Osteoblast (primary cell): Measurements from ENCODE around the gene TMEM92. TPM values are rescaled to one million over a fixed set of nuclear protein-coding genes. Genes with fewer than 3 reads are reported as not detected.
A peak's percentile ranks its signal among the peaks of the same experiment; 100 is the strongest.
"Not testable (repeated sequence)": the region's sequence is repeated elsewhere in the genome, so short reads cannot be mapped to it uniquely, and the experiment has no call there.

Experiments
- DNase-seq: peaks from one replicate; pipeline ENCODE4 v3.0.0; 2011; ENCODE audit warnings: low spot score, mixed read lengths; ENCODE audit not compliant: insufficient read length; ENCODE audit errors: missing footprints
- H2AFZ ChIP-seq: 2 replicates; pipeline ENCODE4 v1.6.0; 2011; ENCODE audit warnings: mild to moderate bottlenecking, low read length
- H3K27ac ChIP-seq: 2 replicates; pipeline ENCODE4 v1.5.1; 2011; ENCODE audit warnings: mild to moderate bottlenecking, low read depth, low read length, moderate library complexity
- H3K27me3 ChIP-seq: 2 replicates; pipeline ENCODE4 v1.6.0; 2012; ENCODE audit warnings: mild to moderate bottlenecking, control low read depth, inconsistent platforms, low read length, moderate library complexity; ENCODE audit not compliant: insufficient read depth
- H3K36me3 ChIP-seq: 2 replicates; pipeline ENCODE4 v1.5.1; 2011; ENCODE audit warnings: mild to moderate bottlenecking, low read length, control low read depth, moderate library complexity; ENCODE audit not compliant: insufficient read depth
- H3K4me1 ChIP-seq: 2 replicates; pipeline ENCODE4 v1.5.1; 2011; ENCODE audit warnings: mild to moderate bottlenecking, low read length, control low read depth, moderate library complexity; ENCODE audit not compliant: insufficient read depth
- H3K4me2 ChIP-seq: 2 replicates; pipeline ENCODE4 v1.6.0; 2011; ENCODE audit warnings: mild to moderate bottlenecking, low read length; ENCODE audit not compliant: insufficient read depth
- H3K4me3 ChIP-seq: fragments of 200-600 bp; sonication (generic); 3 replicates; pipeline ENCODE4 v1.5.1; 2012; ENCODE audit warnings: mild to moderate bottlenecking, low read length, inconsistent platforms; ENCODE audit not compliant: insufficient read depth
- H3K79me2 ChIP-seq: 2 replicates; pipeline ENCODE4 v1.6.0; 2012; ENCODE audit warnings: mild to moderate bottlenecking, low read length, control low read depth, inconsistent platforms; ENCODE audit not compliant: insufficient read depth
- H3K9me3 ChIP-seq: 2 replicates; pipeline ENCODE4 v1.5.1; 2011; ENCODE audit warnings: low read depth, low read length, control low read depth
- H4K20me1 ChIP-seq: 2 replicates; pipeline ENCODE4 v1.6.0; 2012; ENCODE audit warnings: mild to moderate bottlenecking, low read length, control low read depth; ENCODE audit not compliant: insufficient read depth
- total RNA-seq: library from RNA; depleted of rRNA; stranded (reverse); fragments of >200 nt; gene quantifications from 2 replicates; pipeline ENCODE4 v1.2.3, GENCODE V29; 2012
- TF ChIP-seq, protein P1 (sequence below): IDR thresholded peaks from 2 replicates; pipeline ENCODE4 v1.5.1; 2011; ENCODE audit warnings: mild to moderate bottlenecking, low read depth, low read length, moderate library complexity; ENCODE audit errors: extremely low read depth

Gene TMEM92
- total RNA-seq, 1 donor, result 0.36 TPM

DNA sequence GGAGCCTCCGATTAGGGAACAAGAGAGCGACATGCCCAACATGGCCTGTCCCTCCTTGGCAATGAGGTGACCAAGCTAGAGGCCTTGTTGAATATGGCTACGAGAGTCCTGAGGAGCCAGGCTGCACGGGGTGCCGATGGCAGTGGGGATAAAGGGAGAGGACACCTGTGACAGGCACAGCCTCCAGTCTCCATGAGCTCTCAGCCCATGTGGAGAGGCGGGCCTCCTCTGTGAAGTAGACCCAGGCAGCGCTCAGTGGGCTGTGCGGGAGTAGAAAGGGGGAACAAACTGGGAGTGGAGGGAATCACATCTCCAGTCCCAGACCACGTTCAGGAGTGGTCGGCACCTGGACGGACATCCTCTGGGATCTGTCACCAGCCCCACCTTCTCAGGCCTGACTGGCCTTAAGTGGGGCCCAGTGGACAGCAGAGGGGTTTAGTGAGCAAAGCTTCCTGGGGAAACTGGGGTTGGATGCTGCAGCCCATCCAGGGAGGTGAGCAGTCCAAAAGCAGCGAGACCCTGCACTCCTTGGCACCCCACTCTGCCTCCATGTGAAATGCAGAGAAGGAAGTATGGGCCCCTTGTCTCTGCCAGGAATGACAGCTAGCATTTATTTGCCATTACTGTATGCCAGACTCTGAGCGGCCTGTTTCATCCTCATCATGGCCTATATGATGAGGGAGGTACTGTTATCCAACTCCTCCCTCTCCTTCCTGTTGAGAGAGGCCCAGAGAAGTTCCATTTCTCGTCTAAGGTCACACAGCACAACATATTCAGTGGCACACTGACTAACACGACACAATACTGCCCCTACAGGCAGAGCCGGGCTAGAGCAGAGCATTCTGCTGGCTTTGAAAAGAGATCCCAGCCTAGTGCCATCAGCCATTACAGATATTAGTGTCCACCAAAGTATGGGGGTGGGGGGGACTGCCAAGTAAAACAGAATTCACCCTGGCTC, 4.5 kb upstream of the TMEM92 start:
- H3K79me2 ChIP-seq, result peaks cover 44% of the 10 kb centered on the region
- DNase-seq, result peak; percentile 95
- peak overlapping the region; percentile 94 for H3K27ac ChIP-seq
- H3K27me3 ChIP-seq, result no peaks in the 10 kb centered on the region
- H3K4me1 ChIP-seq, result peaks cover 77% of the 10 kb centered on the region
- H3K4me2 ChIP-seq, result peak overlapping the region; percentile 59
- TF ChIP-seq, protein P1, sequence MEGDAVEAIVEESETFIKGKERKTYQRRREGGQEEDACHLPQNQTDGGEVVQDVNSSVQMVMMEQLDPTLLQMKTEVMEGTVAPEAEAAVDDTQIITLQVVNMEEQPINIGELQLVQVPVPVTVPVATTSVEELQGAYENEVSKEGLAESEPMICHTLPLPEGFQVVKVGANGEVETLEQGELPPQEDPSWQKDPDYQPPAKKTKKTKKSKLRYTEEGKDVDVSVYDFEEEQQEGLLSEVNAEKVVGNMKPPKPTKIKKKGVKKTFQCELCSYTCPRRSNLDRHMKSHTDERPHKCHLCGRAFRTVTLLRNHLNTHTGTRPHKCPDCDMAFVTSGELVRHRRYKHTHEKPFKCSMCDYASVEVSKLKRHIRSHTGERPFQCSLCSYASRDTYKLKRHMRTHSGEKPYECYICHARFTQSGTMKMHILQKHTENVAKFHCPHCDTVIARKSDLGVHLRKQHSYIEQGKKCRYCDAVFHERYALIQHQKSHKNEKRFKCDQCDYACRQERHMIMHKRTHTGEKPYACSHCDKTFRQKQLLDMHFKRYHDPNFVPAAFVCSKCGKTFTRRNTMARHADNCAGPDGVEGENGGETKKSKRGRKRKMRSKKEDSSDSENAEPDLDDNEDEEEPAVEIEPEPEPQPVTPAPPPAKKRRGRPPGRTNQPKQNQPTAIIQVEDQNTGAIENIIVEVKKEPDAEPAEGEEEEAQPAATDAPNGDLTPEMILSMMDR, result peak; percentile 97
- H3K36me3 ChIP-seq, result no peaks in the 10 kb centered on the region
- H2AFZ ChIP-seq, result no peak overlapping the region
- H4K20me1 ChIP-seq, result no peaks in the 10 kb centered on the region
- no peaks in the 10 kb centered on the region for H3K9me3 ChIP-seq
- H3K4me3 ChIP-seq, result peak overlapping the region; percentile 47

DNA sequence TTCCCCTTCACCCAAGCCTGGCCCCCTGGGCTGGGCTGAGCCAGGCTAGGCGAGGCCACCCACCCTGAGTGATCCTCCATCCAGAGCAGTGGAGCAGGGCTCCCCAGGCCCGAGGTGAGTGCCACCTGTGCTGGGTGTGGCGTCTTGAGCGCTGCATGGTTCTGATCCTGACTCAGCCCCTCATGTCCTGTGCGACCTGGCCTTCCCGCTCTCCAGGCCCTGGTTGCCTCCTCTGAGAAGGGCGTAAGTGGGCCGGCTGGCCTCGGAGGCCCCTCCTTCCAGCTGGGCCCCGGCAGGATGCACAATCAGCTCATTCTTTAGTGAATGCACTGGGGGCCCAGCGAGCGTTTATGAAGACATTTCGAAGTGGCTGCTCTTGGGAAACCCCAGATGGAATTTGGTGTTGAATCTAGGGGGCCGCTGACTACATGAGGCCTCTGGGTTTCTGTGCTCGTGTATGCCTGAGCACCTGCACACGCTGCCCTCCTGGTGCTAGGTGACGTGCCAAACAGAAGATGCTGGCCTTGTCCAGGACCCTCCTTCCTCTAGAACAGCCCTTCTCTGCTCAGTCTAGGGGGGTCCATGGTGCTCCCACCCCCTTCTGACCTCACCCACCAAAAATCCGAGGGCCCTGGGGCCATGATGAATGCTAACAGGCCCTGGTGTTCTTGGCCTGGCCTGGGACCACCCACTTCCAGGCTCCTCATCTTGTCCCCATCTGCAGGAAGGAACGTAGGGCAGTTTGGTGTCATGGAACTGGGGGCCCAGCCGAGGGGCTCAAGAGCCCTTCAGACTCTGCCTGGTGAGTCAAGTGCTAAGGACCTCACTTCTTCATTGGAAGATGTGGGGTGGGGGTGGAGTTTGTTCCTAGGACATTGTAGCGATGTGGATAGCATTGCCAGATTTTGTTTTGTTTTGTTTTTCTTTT, 3.6 kb upstream of the TMEM92 start:
- H3K4me1 ChIP-seq, result peaks cover 70% of the 10 kb centered on the region
- H3K9me3 ChIP-seq, result no peaks in the 10 kb centered on the region
- peaks cover 44% of the 10 kb centered on the region for H3K79me2 ChIP-seq
- TF ChIP-seq, protein P1, result no peak
- no peaks in the 10 kb centered on the region for H3K27me3 ChIP-seq
- H3K4me2 ChIP-seq, result peak overlapping the region; percentile 59
- H2AFZ ChIP-seq, result peak overlapping the region; percentile 14
- H3K4me3 ChIP-seq, result peak overlapping the region; percentile 47
- no peaks in the 10 kb centered on the region for H3K36me3 ChIP-seq
- peak; percentile 92 for DNase-seq
- H3K27ac ChIP-seq, result peak overlapping the region; percentile 94
- no peaks in the 10 kb centered on the region for H4K20me1 ChIP-seq

DNA sequence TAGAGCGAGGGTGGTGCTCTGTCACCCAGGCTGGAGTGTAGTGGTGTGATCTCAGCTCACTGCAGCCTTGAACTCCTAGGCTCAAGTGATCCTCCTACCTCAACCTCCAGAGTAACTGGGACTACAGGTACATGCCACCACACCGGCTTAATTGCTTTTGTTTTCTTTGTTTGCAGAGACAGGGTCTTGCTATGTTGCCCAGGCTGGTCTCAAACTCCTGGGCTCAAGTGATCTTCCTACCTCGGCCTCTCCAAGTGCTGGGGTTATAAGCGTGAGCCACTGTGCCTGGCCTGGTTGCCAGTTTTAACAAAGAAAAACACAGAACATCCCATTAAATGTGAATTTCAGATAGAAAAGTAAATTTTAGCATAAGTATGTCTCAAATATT, 2.9 kb upstream of the TMEM92 start:
- not testable (repeated sequence) for H3K4me3 ChIP-seq, H2AFZ ChIP-seq, H3K36me3 ChIP-seq, DNase-seq, H3K27me3 ChIP-seq, H3K4me2 ChIP-seq, H3K9me3 ChIP-seq, H4K20me1 ChIP-seq
- peaks cover 40% of the 10 kb centered on the region for H3K79me2 ChIP-seq
- peaks cover 64% of the 10 kb centered on the region for H3K4me1 ChIP-seq
- H3K27ac ChIP-seq, result peak overlapping the region; percentile 94

DNA sequence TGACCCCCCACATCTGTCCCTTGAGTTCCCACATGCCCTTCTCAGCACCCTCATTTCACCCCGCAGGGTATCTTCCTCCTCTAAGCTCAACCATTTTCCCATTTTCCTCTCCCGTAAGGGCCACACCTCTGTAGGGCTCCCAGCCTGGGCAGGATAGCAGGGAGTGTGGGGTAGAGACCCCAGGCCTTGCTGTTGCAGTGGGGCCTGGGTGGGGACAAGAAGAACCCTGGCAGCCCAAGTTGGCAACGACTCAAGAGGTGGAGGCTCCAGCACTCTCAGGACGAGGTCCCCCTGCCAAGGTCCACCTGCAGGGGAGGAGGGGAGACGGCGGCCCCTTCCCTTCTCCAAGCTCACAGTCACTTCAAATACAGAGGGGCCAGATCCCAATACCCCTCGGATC, 2.0 kb upstream of the TMEM92 start:
- Histone ChIP-seq H3K36me3 (no peaks in the 10 kb centered on the region), H3K9me3 (no peaks in the 10 kb centered on the region), H2AFZ (no peak overlapping the region), H3K27ac (peak overlapping the region; percentile 94), H3K27me3 (no peaks in the 10 kb centered on the region), H3K4me3 (peak overlapping the region; percentile 82), H4K20me1 (no peaks in the 10 kb centered on the region), H3K79me2 (peaks cover 39% of the 10 kb centered on the region), H3K4me2 (peak overlapping the region; percentile 94), H3K4me1 (peaks cover 60% of the 10 kb centered on the region)
- TF ChIP-seq, protein P1, result no peak
- peak; percentile 64 for DNase-seq
